HG03045 (cell line): ENCODE measurements around the gene LILRB3.
"Not testable (repeated sequence)": the region's sequence is repeated elsewhere in the genome, so short reads cannot be mapped to it uniquely, and the experiment has no call there.

ENCODE experiments used
- ATAC-seq: cut with Tn5 transposase; IDR thresholded peaks from one replicate; pipeline ENCODE4 v1.9.1; 2021; ENCODE audit warnings: mild to moderate bottlenecking, moderate library complexity; ENCODE audit not compliant: unreplicated experiment

The LILRB3 gene

DNA sequence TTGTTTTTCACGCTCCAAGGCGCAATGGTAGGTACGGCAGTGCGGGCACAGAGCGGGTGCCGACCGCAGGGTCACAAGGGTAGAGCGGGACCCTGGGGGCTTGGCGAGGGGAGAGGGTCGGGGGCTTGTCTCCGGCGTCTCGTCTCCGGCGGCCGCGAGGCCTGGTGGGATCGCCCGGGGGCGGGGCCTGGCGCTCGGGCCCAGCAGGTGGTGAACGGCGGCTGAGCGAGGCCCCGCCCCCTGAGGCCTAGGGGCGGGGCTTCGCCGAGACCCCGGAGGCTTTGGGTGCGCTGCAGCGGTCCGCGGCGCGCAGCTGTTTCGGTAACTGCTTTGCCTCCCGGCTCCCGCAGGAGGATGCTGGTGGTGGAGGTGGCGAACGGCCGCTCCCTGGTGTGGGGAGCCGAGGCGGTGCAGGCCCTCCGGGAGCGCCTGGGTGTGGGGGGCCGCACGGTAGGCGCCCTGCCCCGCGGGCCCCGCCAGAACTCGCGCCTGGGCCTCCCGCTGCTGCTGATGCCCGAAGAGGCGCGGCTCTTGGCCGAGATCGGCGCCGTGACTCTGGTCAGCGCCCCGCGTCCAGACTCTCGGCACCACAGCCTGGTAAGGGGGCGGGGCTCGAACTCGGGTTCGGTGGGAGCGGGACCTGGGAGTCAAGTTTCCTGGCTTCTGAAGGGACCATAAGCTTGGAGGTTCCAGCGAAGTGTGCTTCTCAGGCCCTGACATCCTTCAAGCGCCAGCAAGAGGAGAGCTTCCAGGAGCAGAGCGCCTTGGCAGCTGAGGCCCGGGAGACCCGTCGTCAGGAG, 31.6 kb downstream of the LILRB3 start, which contains the start of gene TSEN34:
Gene TSEN34 (plus strand): TSS at position 298 of the 800 bp plus-strand sequence. CDS start 57 bp downstream, at position 355.
- peak; percentile 27 for ATAC-seq

DNA sequence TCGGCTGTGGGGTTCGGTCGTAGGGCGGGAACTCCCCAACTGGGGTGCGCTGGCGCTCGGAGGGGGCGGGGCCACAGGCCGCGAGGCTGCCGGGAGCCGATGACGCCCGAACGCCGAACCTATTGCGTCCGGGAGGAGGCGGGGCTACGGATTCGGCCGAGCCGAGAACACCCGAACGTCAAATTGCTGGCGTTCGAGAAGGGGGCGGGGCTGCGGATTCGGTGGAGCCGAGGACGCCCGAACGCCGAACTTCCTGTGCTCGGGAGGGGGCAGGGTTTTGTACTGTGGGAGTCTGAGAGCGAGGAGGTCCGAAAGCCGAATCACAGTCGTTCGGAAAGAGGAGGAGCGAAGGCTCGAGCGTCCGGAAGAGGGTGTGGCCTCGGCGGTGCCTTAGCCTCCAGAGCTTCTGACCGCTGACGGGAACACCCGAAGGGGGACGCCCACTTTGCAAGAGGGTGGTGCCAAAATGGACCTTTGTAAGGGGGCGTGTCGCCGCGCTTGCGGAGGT, 32.2 kb downstream of the LILRB3 start:
- peak; percentile 44 for ATAC-seq

DNA sequence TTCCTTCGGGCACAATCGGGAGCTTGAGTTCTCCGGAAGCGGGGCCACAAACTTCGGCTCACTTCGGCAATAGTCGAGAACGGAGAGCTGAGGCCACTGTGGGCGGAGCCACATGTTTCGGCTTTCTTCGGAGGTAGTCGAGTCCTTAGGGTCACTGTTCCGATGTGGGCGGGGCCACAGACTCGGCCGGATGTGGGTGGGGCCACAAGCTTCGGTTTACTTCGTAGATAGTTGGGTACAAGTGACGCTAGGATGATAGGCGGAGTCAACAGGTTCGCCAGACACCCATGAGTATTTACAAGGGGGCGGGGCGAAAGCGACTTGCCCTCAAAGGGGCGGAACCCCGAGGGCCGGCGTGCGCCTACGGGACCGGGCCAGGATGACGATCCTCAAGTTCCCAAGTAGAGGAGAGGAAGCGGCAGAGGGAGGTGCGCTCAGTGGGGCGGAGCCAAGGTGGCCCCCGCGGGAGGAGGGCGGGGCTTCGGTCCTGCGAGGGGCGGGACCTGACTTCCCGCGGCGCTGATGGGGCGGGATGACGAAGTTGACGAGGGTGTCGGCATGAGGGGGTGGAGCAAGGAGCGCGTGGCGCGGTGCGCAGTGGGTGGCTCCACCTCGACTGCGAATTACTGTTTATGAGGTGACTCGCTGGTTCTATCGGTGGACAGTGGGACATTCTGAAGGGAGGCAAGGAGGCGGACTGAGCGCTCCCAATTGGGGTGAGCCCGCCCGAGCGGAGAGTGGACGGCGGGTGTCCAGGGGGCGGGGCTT, 32.9 kb downstream of the LILRB3 start:
- peak; percentile 48 for ATAC-seq

DNA sequence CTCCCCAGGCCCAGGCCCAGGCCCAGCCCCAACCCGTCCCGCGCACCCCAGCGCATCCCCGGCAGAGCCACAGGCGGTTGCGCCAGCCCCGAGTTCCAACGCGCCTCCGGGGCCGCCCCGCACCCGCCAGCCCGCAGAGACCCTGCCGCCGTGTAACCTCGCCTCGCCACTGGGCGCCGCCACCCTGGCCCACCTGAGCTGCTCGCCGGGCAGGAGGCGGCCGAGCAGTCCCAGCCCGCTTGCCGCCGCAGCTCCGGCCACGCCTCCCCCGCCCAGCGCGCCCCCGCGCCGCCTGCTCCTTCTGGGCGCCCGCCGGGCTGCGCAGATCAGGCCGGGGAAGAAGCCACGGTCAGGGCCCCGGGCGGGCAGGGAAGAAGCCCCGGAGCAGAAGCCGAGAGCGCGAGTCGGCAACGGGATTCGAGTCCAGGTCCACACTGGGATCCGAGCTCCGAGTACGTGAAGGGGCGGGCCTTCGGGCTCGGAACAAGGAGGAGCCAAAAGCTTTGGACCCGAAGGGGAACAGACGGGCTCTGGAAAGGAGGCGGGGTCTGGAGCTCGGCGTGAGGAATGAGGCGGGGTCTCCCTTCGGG, 33.6 kb downstream of the LILRB3 start, which contains the start of gene MBOAT7:
Gene MBOAT7 (minus strand): TSS at position 436 of the 590 bp plus-strand sequence. CDS start 1,072 bp downstream, outside the sequence.
- peak; percentile 22 for ATAC-seq

DNA sequence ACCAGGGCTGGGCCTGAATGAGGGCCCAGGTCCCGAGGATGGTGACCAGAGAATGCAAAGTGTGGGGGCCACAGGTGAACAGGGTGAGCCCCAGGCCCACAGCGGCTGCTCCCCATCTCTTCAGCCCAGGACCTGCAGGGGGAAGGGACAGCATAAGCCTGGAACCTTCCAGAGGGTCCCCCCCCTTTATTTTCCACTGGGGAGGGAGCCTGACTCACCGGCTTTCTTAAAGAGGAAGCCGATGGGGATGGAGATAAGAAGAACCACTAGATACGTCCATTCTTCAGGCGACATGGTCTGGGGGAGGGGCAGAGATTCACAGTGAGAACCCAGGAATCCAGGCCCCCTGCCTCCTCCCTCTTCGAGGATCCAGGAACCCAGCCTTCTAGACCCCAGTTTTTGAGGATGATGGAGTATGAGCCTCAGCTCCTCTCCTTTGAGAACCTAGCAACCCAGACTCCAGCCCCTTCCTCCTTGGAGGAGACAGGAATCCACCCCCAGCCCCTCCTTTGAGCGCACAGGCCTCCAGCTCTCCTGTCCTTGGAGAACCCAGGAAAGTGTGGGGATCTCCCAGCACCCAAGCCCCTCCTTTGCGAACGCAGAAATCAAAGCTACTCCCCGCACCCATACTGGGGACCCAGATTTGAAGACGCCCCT, 34.5 kb downstream of the LILRB3 start:
- ATAC-seq = no peak

DNA sequence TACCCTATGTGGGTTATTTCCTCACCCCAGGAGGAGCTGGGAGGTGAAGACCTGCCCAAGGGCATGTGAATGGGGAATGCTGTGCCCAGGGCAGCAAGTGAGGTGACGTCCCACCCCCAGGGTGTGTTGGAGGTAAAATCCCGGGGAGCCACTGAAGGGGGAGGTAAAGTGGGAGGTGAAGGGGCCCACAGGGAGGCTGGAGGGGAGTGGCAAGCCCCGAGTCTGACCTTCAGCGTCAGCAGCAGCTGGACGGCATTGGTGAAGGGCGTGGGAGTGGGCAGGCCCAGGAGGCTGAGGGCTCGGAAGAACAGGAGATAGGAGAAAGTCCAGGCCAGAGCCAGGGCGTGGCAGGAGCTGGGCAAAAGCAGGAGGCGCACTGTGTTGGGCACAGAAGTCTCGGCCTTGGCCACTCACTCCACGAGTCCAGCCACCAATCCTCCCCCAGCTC, 35.8 kb downstream of the LILRB3 start:
- no peak for ATAC-seq

DNA sequence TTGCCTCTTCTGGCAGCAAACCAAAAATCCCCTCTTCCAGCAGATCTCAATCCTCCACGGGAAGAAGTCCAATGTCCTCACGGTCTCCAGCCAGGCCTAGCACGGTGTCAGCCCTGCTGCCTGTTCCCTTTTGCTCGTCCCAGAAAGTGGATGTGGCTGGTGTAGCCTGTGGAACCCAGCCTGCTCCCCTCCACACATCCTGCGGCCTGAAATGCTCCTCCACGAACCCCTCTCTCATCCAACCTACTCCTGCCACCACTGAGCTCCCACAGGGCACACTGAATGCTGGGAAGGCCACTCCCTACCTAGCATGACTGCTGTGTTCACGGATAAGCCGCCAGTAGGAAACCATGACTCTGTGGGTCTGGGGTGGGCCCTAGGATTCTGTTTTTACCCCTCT, 36.5 kb downstream of the LILRB3 start:
- ATAC-seq = no peak

DNA sequence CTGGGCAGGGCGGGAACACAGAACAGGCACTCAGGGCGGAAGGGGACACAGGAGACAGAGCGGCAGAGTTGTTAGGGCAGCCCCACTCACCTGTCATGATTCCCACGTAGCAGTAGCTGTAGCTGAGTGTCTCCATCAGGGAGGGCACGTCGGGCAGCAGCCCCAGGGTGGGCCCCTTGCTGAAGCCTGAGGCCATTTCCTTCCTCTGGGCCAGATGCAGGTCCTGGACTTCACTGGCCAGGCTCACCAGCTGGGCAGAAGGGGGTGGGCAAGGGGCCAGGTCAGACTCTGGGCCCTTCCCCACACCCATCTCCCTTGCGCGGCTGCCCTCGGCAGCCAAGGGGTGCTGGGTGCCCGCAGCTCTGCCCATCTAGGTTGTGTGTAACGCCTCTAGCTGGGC, 39.4 kb downstream of the LILRB3 start:
- no peak for ATAC-seq

DNA sequence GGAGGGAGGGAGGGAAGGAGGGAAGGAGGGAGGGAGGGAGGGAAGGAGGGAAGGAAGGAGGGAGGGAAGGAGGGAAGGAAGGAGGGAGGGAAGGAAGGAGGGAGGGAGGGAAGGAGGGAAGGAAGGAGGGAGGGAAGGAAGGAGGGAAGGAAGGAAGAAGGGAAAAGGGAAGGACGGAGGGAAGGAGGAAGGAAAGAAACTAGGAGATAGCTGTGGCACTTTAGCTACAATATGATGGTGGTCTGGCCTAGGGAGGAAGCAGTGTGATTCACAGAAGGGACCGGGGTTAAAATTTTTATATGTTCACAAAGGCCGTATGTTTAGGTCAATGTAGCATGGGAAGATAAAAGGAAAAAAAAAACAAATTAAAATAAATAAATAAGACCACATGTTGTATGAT, 40.9 kb downstream of the LILRB3 start:
- ATAC-seq = not testable (repeated sequence)

DNA sequence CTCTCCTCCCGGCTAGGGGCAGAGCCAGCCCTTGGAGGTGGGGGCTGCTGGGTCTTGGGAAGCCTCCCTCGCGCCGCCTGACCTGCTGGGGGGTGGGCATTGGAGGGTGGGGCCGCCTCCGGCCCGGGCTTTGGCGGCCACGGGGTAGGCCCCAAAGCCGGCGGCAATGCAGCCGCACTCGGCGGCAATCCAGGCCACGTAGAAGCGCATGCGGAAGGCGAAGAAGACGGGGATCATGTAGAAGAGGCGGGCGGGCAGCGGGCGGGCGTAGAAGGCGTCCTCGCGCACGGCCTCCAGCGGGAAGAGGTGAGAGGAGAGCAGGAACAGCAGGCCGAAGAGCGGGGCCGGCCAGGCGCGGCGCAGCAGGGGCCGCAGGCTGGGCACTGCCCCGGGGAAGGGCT, 42.1 kb downstream of the LILRB3 start:
- ATAC-seq = no peak

DNA sequence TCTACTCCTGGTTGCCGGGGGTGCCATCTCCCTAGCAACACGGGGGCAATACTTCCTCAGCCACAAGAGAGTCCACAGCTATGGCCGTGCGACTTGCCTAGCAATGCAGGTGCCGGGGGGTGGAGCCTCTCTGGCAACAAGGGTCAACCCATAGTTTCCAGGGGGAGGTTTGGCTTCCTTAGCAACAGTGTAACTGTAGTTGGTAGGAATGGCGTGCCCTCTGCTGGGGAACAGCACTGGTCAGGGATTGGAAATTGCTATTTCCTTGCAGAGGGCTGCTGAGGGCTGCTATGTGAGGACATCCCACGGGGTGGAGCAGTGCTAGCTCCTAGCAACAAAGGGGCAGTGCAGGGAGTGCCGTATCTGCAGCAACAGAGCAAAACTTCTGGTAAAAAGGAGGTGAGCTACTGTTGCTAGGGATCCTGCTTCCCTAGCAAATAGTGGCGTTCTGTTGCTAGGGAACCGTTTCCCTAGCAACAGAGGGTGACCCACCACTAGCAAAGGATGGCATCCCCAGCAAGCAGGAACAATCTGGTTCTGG, 42.8 kb downstream of the LILRB3 start:
- ATAC-seq = no peak

DNA sequence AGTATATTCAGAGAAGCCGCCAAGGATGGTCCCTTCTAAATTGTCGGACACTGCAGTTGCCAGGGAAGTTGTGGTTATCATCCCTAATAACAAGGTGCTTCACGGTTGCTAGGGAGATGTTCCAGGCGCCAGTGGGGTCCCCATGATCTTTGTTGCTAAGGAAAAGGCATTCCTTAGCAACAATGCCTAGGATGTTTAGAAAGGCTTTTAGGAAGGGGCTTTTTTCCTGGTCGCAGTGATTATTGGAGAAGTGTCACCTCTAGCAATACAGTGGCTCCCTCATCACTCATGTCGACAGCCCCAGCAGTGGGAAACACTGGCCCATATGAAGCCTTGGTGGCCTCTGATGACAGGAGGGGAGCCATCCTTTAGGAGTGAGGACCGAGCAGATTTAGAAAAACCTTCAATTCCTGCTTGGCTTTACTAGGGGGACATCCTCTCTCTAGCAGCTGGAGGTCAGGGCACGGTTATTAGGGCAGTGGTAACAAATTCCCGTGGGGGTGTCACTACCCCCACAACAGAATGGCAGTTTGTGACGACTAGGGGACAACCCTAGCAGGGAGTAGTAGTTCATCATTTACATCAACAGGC, 43.5 kb downstream of the LILRB3 start:
- ATAC-seq = no peak

DNA sequence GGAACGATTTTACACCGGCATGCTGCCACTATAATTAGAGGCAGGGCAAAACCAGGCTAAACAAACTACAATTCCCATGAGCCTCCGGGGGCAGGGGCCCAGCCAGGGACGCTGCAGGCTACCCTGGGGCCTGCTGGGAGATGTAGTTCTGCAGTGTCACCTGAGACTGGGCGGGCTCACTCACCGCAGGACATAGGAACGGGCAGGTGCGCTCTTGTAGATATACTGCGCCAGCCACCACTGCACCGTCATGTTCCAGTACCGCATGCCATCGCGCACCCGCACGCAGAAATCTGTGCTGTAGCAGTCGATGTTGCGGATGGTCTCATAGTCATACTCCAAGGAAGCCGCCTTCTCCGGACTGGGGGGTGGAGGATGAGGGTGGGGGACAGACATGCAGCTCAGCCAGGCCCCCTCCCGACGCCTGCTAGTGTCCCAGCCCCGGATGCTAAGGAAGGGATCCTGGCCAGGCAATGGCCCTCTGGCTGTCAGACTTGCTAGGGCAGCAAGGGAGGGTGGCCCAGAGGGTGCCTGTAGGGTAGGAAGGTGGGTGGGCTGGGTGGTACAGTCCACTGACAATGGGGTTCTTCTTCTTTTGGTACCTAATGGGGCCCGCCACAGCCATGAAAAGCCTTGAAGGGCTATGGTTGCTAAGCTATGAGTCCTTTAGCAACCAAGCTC, 44.1 kb downstream of the LILRB3 start:
- ATAC-seq = no peak

DNA sequence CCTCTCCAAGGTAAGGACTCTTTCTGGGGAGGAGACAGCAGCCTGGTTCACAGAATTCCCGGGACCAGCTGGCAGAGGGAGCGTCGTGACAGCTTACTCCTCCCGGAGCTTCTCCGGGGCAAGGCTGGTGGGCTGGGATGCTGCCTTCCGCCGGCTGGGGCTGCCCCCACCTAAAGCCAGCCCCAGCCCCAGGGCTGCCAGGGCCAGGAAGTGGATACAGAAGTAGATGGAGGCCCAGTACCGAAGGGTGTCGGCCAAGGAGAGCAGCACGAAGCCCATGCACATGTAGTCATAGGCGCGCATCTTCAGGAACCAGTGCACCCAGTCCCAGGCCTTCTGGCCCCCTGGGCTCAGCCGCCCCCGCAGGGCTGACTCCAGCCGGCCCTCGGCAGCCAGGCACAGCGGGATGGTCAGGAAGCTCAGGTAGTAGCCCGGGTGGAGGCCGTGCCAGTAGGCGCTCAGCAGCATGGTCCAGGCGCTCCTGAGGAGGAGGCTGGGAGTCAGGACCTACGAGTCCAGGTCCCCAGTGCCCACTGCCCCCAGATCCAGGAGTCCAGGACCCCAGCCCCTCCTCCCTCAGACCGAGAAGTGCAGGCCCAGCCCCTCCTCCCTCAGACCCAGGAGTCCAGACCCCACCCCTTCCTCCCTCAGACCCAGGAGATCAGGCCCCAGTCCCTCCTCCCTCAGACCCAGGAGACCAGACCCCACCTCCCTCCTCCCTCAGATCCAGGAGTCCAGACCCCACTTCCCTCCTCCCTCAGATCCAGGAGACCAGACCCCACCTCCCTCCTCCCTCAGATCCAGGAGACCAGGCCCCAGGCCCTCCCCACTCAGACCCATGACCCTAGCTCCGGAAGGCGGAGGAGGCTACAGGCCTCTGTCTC, 48.6 kb downstream of the LILRB3 start:
- ATAC-seq = no peak

DNA sequence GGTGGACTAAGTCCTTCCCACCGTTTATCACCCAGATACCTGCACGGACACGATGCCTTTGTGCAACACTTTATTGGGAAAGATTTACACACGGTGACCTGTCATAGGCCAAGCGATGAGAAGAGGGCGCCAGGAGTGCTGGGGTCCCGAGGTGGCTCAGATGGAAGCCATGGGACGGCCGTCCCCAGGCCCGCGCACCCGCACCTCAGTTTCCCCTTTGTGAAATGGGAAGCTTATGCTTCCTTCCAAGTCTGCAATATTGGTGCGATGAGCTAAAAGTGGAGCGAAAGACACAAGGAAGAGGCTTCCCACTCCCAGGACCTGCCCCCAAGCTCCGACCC, 49.5 kb downstream of the LILRB3 start:
- no peak for ATAC-seq

DNA sequence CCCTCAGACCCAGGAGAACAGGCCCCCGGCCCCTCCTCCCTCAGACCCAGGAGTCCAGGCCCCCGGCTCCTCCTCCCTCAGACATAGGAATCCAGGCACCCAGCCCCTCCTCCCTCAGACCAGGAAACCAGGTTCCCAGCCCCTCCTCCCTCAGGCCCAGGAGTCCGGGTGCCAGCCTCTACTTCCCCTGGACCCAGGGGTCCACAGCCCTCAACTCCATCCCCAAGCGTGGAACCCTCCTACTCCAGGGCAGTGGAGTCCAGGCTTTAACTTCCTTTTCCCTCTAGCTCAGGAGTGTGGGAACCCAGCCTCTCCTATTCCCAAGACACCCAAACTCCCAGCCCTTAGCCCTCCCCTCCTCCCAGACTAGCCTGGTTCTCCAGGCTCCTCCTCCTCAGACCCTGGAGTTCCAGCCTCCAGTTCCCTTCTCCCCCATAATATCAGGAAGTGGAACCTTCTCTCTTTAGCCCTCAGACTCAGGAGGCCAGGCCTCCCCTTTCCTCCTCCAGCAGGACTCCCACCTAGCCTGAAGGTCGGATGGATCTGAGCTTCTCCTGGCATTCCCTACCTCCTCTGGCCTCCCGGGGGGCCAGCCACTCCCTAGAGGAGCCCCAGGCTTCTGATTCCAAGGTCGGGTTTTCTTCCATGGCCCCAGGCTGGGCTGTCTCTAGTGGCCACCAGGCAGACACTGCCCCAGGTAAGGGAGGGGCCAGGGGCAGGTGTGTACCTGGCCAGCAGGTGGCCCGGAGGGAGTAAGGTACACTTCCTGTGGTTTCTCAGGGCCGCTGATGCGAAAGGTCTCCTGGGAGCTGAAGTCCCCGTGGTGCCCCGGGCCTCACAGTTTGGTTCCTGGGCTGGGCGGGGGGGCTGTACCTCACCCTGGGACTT, 50.1 kb downstream of the LILRB3 start, which contains the start of gene TMC4:
Gene TMC4 (minus strand): TSS at position 690 of the 888 bp plus-strand sequence. CDS start 43 bp downstream, at position 647.
- no peak for ATAC-seq

DNA sequence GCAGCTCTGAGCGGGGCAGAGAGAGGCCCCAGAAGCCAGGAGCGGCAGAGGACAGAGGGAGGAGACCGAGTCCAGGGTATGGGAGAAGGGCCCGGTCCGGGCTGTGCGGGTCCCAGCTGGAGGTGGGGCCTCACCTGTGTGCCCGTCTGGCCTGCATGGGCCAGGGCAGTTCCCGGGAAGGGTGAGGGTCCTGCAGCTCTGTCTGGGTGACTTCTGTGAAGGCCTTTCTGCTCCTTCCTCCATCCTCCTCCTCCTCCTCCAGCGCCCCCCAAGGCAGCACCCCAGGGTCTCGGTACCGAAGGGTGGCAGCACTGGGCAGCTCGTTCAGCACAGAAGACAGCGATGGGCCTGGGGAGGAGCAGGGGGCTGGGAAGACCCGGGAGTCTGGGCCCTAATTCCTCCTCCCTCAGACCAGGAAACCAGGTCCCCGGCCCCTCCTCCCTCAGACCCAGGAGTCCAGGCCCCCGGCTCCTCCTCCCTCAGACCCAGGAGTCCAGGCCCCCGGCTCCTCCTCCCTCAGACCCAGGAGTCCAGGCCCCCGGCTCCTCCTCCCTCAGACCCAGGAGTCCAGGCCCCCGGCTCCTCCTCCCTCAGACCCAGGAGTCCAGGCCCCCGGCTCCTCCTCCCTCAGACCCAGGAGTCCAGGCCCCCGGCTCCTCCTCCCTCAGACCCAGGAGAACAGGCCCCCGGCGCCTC, 50.9 kb downstream of the LILRB3 start:
- ATAC-seq = not testable (repeated sequence)
